Femur (tissue), 1 donor: ENCODE measurements around the gene CCNE1.
A peak's percentile ranks its signal among the peaks of the same experiment; 100 is the strongest.

Experiments used
- DNase-seq: peaks from one replicate; pipeline ENCODE4 v3.0.0-alpha.2; 2017

The CCNE1 gene

GRCh38 chr19:29811125-29812079 lies at the start of gene CCNE1:
CCNE1 (plus strand) TSS chr19:29811991; CDS start chr19:29812556, 565 bp downstream.
- peak; percentile 96 for DNase-seq

GRCh38 chr19:29763196-29763595 lies 48.6 kb upstream of the CCNE1 start:
- no peak for DNase-seq

GRCh38 chr19:29764361-29764760 lies 47.4 kb upstream of the CCNE1 start:
- DNase-seq, result no peak

GRCh38 chr19:29766100-29766499 lies 45.7 kb upstream of the CCNE1 start:
- no peak for DNase-seq

GRCh38 chr19:29767039-29767735 lies 44.6 kb upstream of the CCNE1 start:
- DNase-seq, result no peak

- no peak for DNase-seq
Measured at GRCh38 chr19:29768166-29768565, 43.6 kb upstream of the CCNE1 start.

GRCh38 chr19:29769997-29770396 lies 41.8 kb upstream of the CCNE1 start:
- DNase-seq, result no peak

GRCh38 chr19:29770648-29771047 lies 41.1 kb upstream of the CCNE1 start:
- DNase-seq, result no peak

- DNase-seq, result peak; percentile 60
Measured at GRCh38 chr19:29771708-29772414, 39.9 kb upstream of the CCNE1 start.

- DNase-seq, result no peak
Measured at GRCh38 chr19:29772696-29773095, 39.1 kb upstream of the CCNE1 start.

GRCh38 chr19:29773141-29773540 lies 38.6 kb upstream of the CCNE1 start:
- no peak for DNase-seq

- DNase-seq, result no peak
Measured at GRCh38 chr19:29774126-29774525, 37.7 kb upstream of the CCNE1 start.

- DNase-seq, result no peak
Measured at GRCh38 chr19:29777781-29778309, 33.9 kb upstream of the CCNE1 start.

- DNase-seq, result no peak
Measured at GRCh38 chr19:29779921-29780320, 31.9 kb upstream of the CCNE1 start.

GRCh38 chr19:29781386-29782259 lies 30.2 kb upstream of the CCNE1 start:
- peak; percentile 83 for DNase-seq

- no peak for DNase-seq
Measured at GRCh38 chr19:29782260-29782580, 29.6 kb upstream of the CCNE1 start.

- DNase-seq, result no peak
Measured at GRCh38 chr19:29783627-29784190, 28.1 kb upstream of the CCNE1 start.

- DNase-seq, result no peak
Measured at GRCh38 chr19:29784598-29785223, 27.1 kb upstream of the CCNE1 start.

GRCh38 chr19:29785360-29785759 lies 26.4 kb upstream of the CCNE1 start:
- no peak for DNase-seq

- no peak for DNase-seq
Measured at GRCh38 chr19:29785955-29786589, 25.7 kb upstream of the CCNE1 start.

GRCh38 chr19:29787281-29787680 lies 24.5 kb upstream of the CCNE1 start:
- no peak for DNase-seq
